Esophagus squamous epithelium (tissue), 5 donors: ENCODE results near the gene TNFSF13. TPM values are rescaled to one million over a fixed set of nuclear protein-coding genes. Genes with fewer than 3 reads are reported as not detected.
"Not testable (repeated sequence)": the region's sequence is repeated elsewhere in the genome, so short reads cannot be mapped to it uniquely, and the experiment has no call there.

Source experiments
- DNase-seq: peaks from one replicate; lab custom pipeline; 2025; lab: John Stamatoyannopoulos, UW
- H3K27ac ChIP-seq, 4 donors: fragments of 200-600 bp; sonication (generic); one replicate each; pipeline ENCODE4 v1.5.1; 2016 to 2019; ENCODE audit warnings: mild to moderate bottlenecking in 1 of 4
- H3K27me3 ChIP-seq, 4 donors: fragments of 200-600 bp; sonication (generic); 1 replicate in 3 of 4; 2 replicates in 1 of 4; pipeline versions ENCODE4 v1.5.1 to v1.6.0; 2017 to 2021; ENCODE audit warnings: antibody characterized with exemption in 1 of 4
- H3K36me3 ChIP-seq, 3 donors: fragments of 200-600 bp; sonication (generic); one replicate each; pipeline ENCODE4 v1.5.1; 2016 to 2019
- H3K4me1 ChIP-seq, 3 donors: fragments of 200-600 bp; sonication (generic); one replicate each; pipeline ENCODE4 v1.5.1; 2017 to 2019
- H3K4me3 ChIP-seq, 4 donors: fragments of 200-600 bp; sonication (generic); 1 replicate in 3 of 4; 2 replicates in 1 of 4; pipeline ENCODE4 v1.5.1; 2016 to 2019; ENCODE audit warnings: mild to moderate bottlenecking in 2 of 4, moderate library complexity in 1 of 4
- H3K9me3 ChIP-seq, 3 donors: fragments of 200-600 bp; sonication (generic); one replicate each; pipeline ENCODE4 v1.5.1; 2016 to 2019
- CTCF ChIP-seq, 6 experiments: fragments of 450-650 bp in 4 of 6; fragments of 200-600 bp in 2 of 6; sonication (generic) in 2 of 6; IDR thresholded peaks; one replicate each; pipeline ENCODE4 v1.5.1; 2016 to 2019; ENCODE audit warnings: antibody characterized with exemption in 6 of 6, mild to moderate bottlenecking in 4 of 6, moderate library complexity in 4 of 6
- POLR2A ChIP-seq, 4 donors: fragments of 450-650 bp; IDR thresholded peaks; one replicate each; pipeline ENCODE4 v1.6.1; 2017; ENCODE audit warnings: antibody characterized with exemption in 4 of 4, mild to moderate bottlenecking in 4 of 4, moderate library complexity in 3 of 4
- WGBS, 2 donors: methylation state at CpG; one replicate each; pipeline ENCODE4 v1.1.5; 2018; 5-methylcytosine and 5-hydroxymethylcytosine counted together
- intact Hi-C: fragments of 100-400 bp; cut with DNase I; formaldehyde crosslinking; loops from one replicate; pipeline ENCODE4 v1.15.0; 2022
- small RNA-seq, 4 donors: library from RNA; depleted of rRNA; stranded (forward); fragments of <200 nt; gene quantifications; one replicate each; pipeline ENCODE3, GENCODE V24; 2016
- total RNA-seq, 4 donors: library from RNA; depleted of rRNA; stranded (reverse); fragments of >200 nt; gene quantifications; one replicate each; pipeline ENCODE4 v1.1.0, GENCODE V29; 2016
- donor health status: DM: yes; HTN: yes; CAD: no.

The TNFSF13 gene
- total RNA-seq, 4 donors from 2014 or later: 3.8 to 21.7 (median 10.9) TPM

- Histone ChIP-seq H3K27ac (no peak overlapping the region), H3K9me3 (no peaks in the 10 kb centered on the region), H3K4me3 (no peak overlapping the region), H3K27me3 (no peaks in the 10 kb centered on the region), H3K36me3 (peaks cover 39 to 72% (median 40%) of the 10 kb centered on the region in 3 donors), H3K4me1 (peaks cover 11 to 41% (median 19%) of the 10 kb centered on the region in 3 donors)
- WGBS, 2 donors: 85 to 94% methylated on average over 14 to 15 of the region's 23 CpGs
- intact Hi-C loops: loop anchor here (5.0 kb wide), 1 partner anchor 90 kb away; no protein-coding TSS in a partner anchor
- no peak for DNase-seq
- TF ChIP-seq CTCF (IDR thresholded peaks at IDR 0.05) (no peak), POLR2A (IDR thresholded peaks at IDR 0.05) (no peak)
These were observed 34.0 kb downstream of the TNFSF13 start for GRCh38 chr17:7592422-7593021.

- DNase-seq: no peak
- H3K4me1 ChIP-seq: peaks cover 8 to 33% (median 14%) of the 10 kb centered on the region in 3 donors
- no peaks in the 10 kb centered on the region for H3K27me3 ChIP-seq
- no peak overlapping the region for H3K27ac ChIP-seq
- WGBS, 2 donors: 80 to 89% methylated on average over 2 to 7 of the region's 12 CpGs
- intact Hi-C loops: loop anchor here (5.0 kb wide), 1 partner anchor 89 kb away; no protein-coding TSS in a partner anchor
- no peaks in the 10 kb centered on the region for H3K9me3 ChIP-seq
- no peak overlapping the region for H3K4me3 ChIP-seq
- H3K36me3 ChIP-seq: peaks cover 40 to 74% (median 41%) of the 10 kb centered on the region in 3 donors
- TF ChIP-seq POLR2A (IDR thresholded peaks at IDR 0.05) (no peak), CTCF (IDR thresholded peaks at IDR 0.05) (no peak)
These were observed 34.7 kb downstream of the TNFSF13 start for GRCh38 chr17:7593296-7593695.

GRCh38 chr17:7597561-7597960, 39.0 kb downstream of the TNFSF13 start:
- peaks cover 47 to 98% (median 67%) of the 10 kb centered on the region in 3 donors for H3K36me3 ChIP-seq
- WGBS, 2 donors: 87 to 96% methylated on average over 3 to 5 of the region's 5 CpGs
- intact Hi-C loops, DNase-seq, H3K27me3 ChIP-seq, H3K27ac ChIP-seq, H3K4me1 ChIP-seq, H3K4me3 ChIP-seq, H3K9me3 ChIP-seq: not testable (repeated sequence)

GRCh38 chr17:7606280-7606679, 47.7 kb downstream of the TNFSF13 start:
- Histone ChIP-seq H3K4me3 (no peak overlapping the region), H3K9me3 (no peaks in the 10 kb centered on the region), H3K36me3 (peaks cover 17 to 79% (median 42%) of the 10 kb centered on the region in 3 donors), H3K4me1 (peaks cover 0 to 26% (median under 1%) of the 10 kb centered on the region in 3 donors), H3K27ac (no peak overlapping the region), H3K27me3 (no peaks in the 10 kb centered on the region)
- no peak for DNase-seq
- intact Hi-C loops: no loop called here
- no peak for TF ChIP-seq CTCF (IDR thresholded peaks at IDR 0.05)
- no peak for TF ChIP-seq POLR2A (IDR thresholded peaks at IDR 0.05)
- 96 to 98% methylated on average over 4 of the region's 4 CpGs for WGBS, 2 donors

- WGBS, 2 donors: 100% methylated on average over 1 to 2 of the region's 2 CpGs
- Histone ChIP-seq H3K4me3 (no peak overlapping the region), H3K9me3 (no peaks in the 10 kb centered on the region), H3K4me1 (peaks cover 21 to 60% (median 27%) of the 10 kb centered on the region in 3 donors), H3K27me3 (no peaks in the 10 kb centered on the region), H3K36me3 (peaks cover 0 to 36% (median 2%) of the 10 kb centered on the region in 3 donors), H3K27ac (no peak overlapping the region)
- TF ChIP-seq CTCF (IDR thresholded peaks at IDR 0.05): no peak
- TF ChIP-seq POLR2A (IDR thresholded peaks at IDR 0.05): no peak
- DNase-seq: no peak
- intact Hi-C loops: no loop called here
These were observed 52.1 kb downstream of the TNFSF13 start for GRCh38 chr17:7610641-7611040.

Small RNA genes lying within 50 kb of the gene (small RNA-seq; reads per million reads assigned to genes)
- 0 reads per million in 4 donors for gene CD68
- 0 reads per million in 4 donors for gene RF00019
- 0 reads per million in 4 donors for gene SNORA48
- gene SNORD10: 0 reads per million in 4 donors

Other genes with a start within 250 kb of the TNFSF13 start
- 10 to 100 TPM; 40.9 to 80.7 (median 70.5) TPM for gene GPS2, start 243.4 kb upstream of the TNFSF13 start, total RNA-seq
- gene NEURL4, start 229.4 kb upstream of the TNFSF13 start, total RNA-seq: 10 to 100 TPM in 3 of 4 donors, 1 to 10 TPM in 1; 9.7 to 18.7 (median 14.4) TPM
- 1 to 10 TPM; 3.2 to 5.5 (median 3.8) TPM for gene ACAP1, start 222.2 kb upstream of the TNFSF13 start, total RNA-seq
- 10 to 100 TPM; 12.6 to 26.6 (median 22.1) TPM for gene KCTD11, start 206.6 kb upstream of the TNFSF13 start, total RNA-seq
- not detected for gene TMEM95, start 203.6 kb upstream of the TNFSF13 start, total RNA-seq
- 10 to 100 TPM in 2 of 4 donors, 1 to 10 TPM in 2; 6.2 to 15.2 (median 9.9) TPM for gene TNK1, start 177.7 kb upstream of the TNFSF13 start, total RNA-seq
- 10 to 100 TPM; 18.6 to 33.5 (median 24.7) TPM for gene PLSCR3, start 164.2 kb upstream of the TNFSF13 start, total RNA-seq
- gene TMEM256, start 154.7 kb upstream of the TNFSF13 start, total RNA-seq: 10 to 100 TPM; 27.9 to 88.0 (median 66.7) TPM
- gene NLGN2, start 150.9 kb upstream of the TNFSF13 start, total RNA-seq: 1 to 10 TPM; 1.4 to 5.3 (median 2.0) TPM
- not detected for gene SPEM1, start 138.4 kb upstream of the TNFSF13 start, total RNA-seq
- not detected for gene SPEM2, start 133.1 kb upstream of the TNFSF13 start, total RNA-seq
- gene SPEM3, start 129.9 kb upstream of the TNFSF13 start, total RNA-seq: not detected
- gene TMEM102, start 123.3 kb upstream of the TNFSF13 start, total RNA-seq: 10 to 100 TPM; 12.2 to 20.8 (median 16.9) TPM
- gene FGF11, start 119.2 kb upstream of the TNFSF13 start, total RNA-seq: 10 to 100 TPM in 1 of 4 donors, 1 to 10 TPM in 3; 2.7 to 18.1 (median 6.1) TPM
- 1 to 10 TPM; 2.4 to 7.2 (median 4.6) TPM for gene CHRNB1, start 113.7 kb upstream of the TNFSF13 start, total RNA-seq
- 10 to 100 TPM; 13.4 to 35.1 (median 28.5) TPM for gene ZBTB4, start 79.1 kb upstream of the TNFSF13 start, total RNA-seq
- not detected for gene SLC35G6, start 77.3 kb upstream of the TNFSF13 start, total RNA-seq
- gene POLR2A, start 74.4 kb upstream of the TNFSF13 start, total RNA-seq: 10 to 100 TPM; 59.3 to 94.9 (median 78.2) TPM
- gene TNFSF12, start 9.7 kb upstream of the TNFSF13 start, total RNA-seq: 10 to 100 TPM in 1 of 4 donors, 1 to 10 TPM in 3; 3.5 to 41.6 (median 6.5) TPM
- gene SENP3, start 3.2 kb downstream of the TNFSF13 start, total RNA-seq: 10 to 100 TPM; 32.1 to 65.4 (median 48.3) TPM
- 10 to 100 TPM; 32.1 to 52.9 (median 45.2) TPM for gene CD68, start 20.9 kb downstream of the TNFSF13 start, total RNA-seq
- gene MPDU1, start 25.1 kb downstream of the TNFSF13 start, total RNA-seq: 100 to 1,000 TPM in 2 of 4 donors, 10 to 100 TPM in 2; 69.3 to 123 (median 100) TPM
- gene SOX15, start 31.3 kb downstream of the TNFSF13 start, total RNA-seq: 100 to 1,000 TPM in 2 of 4 donors, 10 to 100 TPM in 2; 89.1 to 127 (median 103) TPM
- gene FXR2, start 56.1 kb downstream of the TNFSF13 start, total RNA-seq: 10 to 100 TPM; 17.2 to 24.0 (median 20.6) TPM
- gene SAT2, start 69.1 kb downstream of the TNFSF13 start, total RNA-seq: 10 to 100 TPM; 20.5 to 55.9 (median 31.3) TPM
- not detected for gene SHBG, start 71.4 kb downstream of the TNFSF13 start, total RNA-seq
- gene ATP1B2, start 92.2 kb downstream of the TNFSF13 start, total RNA-seq: 1 to 10 TPM in 1 of 4 donors, under 1 TPM in 2, not detected in 1; 0.09 to 1.5 (median 0.21) TPM
- gene TP53, start 128.7 kb downstream of the TNFSF13 start, total RNA-seq: 10 to 100 TPM; 26.6 to 35.1 (median 33.9) TPM
- gene WRAP53, start 129.7 kb downstream of the TNFSF13 start, total RNA-seq: 1 to 10 TPM; 3.5 to 6.0 (median 3.8) TPM
- gene EFNB3, start 146.5 kb downstream of the TNFSF13 start, total RNA-seq: 1 to 10 TPM in 3 of 4 donors, under 1 TPM in 1; 0.70 to 2.7 (median 1.9) TPM
- under 1 TPM in 3 of 4 donors, not detected in 1; under 0.01 to 0.04 (median 0.03) TPM for gene DNAH2, start 159.0 kb downstream of the TNFSF13 start, total RNA-seq